ENCODE data around the gene WIF1. TPM values are rescaled to one million over a fixed set of nuclear protein-coding genes. Genes with fewer than 3 reads are reported as not detected.

The WIF1 gene
- total and polyA plus RNA-seq, 11 donors: 0.08 TPM; not detected in 10

DNA sequence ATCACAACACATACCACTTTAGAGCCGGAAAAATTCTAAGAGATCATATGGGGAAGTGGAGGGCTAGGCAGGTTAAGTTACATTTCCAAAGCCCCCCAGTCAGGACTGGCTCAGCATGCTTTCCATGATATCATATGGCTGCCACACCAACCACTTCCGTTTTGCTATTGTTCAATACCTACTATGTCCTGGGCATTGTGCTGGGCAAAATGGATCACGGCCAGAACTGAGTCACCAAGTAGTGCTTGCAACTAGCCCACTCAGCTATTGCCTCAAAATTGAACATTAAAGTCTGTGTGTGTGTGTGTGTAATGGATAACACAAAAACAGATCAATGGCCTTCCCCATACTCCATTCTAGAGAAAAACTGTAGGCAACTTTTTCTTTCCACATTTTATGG is 22.7 kb downstream of the WIF1 start:
- no peaks in the 10 kb centered on the region for H3K9me3 ChIP-seq
- H3K4me3 ChIP-seq: no peak overlapping the region
- TF ChIP-seq, protein P1, sequence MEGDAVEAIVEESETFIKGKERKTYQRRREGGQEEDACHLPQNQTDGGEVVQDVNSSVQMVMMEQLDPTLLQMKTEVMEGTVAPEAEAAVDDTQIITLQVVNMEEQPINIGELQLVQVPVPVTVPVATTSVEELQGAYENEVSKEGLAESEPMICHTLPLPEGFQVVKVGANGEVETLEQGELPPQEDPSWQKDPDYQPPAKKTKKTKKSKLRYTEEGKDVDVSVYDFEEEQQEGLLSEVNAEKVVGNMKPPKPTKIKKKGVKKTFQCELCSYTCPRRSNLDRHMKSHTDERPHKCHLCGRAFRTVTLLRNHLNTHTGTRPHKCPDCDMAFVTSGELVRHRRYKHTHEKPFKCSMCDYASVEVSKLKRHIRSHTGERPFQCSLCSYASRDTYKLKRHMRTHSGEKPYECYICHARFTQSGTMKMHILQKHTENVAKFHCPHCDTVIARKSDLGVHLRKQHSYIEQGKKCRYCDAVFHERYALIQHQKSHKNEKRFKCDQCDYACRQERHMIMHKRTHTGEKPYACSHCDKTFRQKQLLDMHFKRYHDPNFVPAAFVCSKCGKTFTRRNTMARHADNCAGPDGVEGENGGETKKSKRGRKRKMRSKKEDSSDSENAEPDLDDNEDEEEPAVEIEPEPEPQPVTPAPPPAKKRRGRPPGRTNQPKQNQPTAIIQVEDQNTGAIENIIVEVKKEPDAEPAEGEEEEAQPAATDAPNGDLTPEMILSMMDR (IDR thresholded peaks at IDR 0.05): no peak
- no peak for TF ChIP-seq POLR2A (IDR thresholded peaks at IDR 0.05)
- DNase-seq (no peak), ATAC-seq (no peak)
- H3K36me3 ChIP-seq: no peaks in the 10 kb centered on the region
- intact Hi-C loops (cut with DNase I): no loop called here
- H3K4me1 ChIP-seq: no peaks in the 10 kb centered on the region
- 84 to 91% (median 90%) methylated on average over 3 of the region's 3 CpGs for WGBS, 4 donors
- peaks cover 0 to 28% (median 0%) of the 10 kb centered on the region in 9 donors for H3K27me3 ChIP-seq
- no peak overlapping the region for H3K27ac ChIP-seq

DNA sequence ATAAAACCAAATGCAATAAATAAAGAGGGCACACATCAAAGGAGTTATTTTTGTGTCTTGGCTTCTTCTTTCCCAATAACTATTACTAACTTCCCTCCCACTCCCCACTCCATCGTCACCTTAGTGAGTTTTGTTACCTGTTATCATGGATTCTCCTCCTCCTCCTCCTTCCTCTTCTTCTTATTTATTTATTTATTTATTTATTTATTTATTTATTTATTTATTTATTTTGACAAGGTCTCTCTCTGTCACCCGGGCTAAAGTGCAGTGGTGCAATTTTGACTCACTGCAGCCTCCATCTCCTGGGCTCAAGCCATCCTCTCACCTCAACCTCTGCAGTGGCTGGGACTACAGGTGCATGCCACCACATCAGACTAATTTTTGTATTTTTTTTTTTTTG is 26.4 kb downstream of the WIF1 start:
- no peaks in the 10 kb centered on the region for H3K9me3 ChIP-seq
- H3K4me3 ChIP-seq: no peak overlapping the region
- H3K27me3 ChIP-seq: peaks cover 0 to 47% (median 4%) of the 10 kb centered on the region in 9 donors
- TF ChIP-seq, protein P1 (IDR thresholded peaks at IDR 0.05): no peak
- no peak for TF ChIP-seq POLR2A (IDR thresholded peaks at IDR 0.05)
- no peaks in the 10 kb centered on the region for H3K36me3 ChIP-seq
- no peaks in the 10 kb centered on the region for H3K4me1 ChIP-seq
- intact Hi-C loops (cut with DNase I): no loop called here
- 76 to 87% (median 81%) methylated on average over 2 of the region's 2 CpGs for WGBS, 4 donors
- DNase-seq (no peak), ATAC-seq (no peak)
- H3K27ac ChIP-seq: no peak overlapping the region

DNA sequence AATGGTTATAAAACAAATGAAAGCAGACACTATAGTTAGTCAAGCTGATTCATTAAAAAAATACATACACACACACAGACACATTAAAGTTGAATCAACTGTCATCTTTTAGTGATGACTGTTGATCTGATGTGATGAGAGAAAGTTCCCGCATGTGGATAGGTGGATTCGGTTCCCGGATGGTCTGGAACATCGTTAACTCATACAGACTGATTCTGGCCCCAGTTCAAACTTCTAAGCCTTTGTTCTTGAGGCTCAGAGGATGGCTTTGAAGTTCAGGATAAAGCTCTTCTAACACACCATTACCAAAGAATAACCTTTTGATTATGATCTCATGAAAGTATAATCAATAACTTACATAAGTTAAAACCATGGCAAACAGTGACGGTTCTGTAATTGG is 27.5 kb downstream of the WIF1 start:
- WGBS, 4 donors: 53 to 62% (median 56%) methylated on average over 5 of the region's 5 CpGs
- TF ChIP-seq, protein P1 (IDR thresholded peaks at IDR 0.05): no peak
- TF ChIP-seq POLR2A (IDR thresholded peaks at IDR 0.05): no peak
- intact Hi-C loops (cut with DNase I): no loop called here
- ATAC-seq: no peak
- Histone ChIP-seq H3K36me3 (no peaks in the 10 kb centered on the region), H3K4me1 (no peaks in the 10 kb centered on the region), H3K27ac (no peak overlapping the region), H3K9me3 (no peaks in the 10 kb centered on the region), H3K27me3 (peaks cover 0 to 44% (median under 1%) of the 10 kb centered on the region in 9 donors), H3K4me3 (no peak overlapping the region)
- no peak for DNase-seq

DNA sequence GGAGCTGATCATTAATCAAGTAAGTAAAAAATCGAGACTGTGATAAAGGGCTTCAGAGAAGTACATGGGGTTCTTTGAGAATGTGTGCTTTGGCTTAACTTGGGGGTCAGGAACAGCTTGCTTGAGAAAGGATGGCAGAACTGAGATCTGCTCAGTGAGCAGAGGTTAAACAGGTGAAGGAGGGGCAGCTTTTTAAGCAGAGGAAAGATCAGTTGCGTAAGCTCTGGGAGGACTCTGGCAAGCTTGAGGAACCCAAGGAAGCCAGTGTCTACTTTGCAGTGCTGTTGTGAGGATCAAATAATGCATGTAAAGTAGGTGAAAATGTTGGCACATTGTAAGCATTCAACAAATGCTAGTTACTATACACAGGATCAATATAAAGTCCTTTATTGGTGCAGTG is 30.6 kb downstream of the WIF1 start:
- Histone ChIP-seq H3K27me3 (peaks cover 0 to 37% (median under 1%) of the 10 kb centered on the region in 9 donors), H3K36me3 (no peaks in the 10 kb centered on the region), H3K9me3 (no peaks in the 10 kb centered on the region), H3K27ac (no peak overlapping the region), H3K4me3 (no peak overlapping the region), H3K4me1 (no peaks in the 10 kb centered on the region)
- TF ChIP-seq POLR2A (IDR thresholded peaks at IDR 0.05): no peak
- TF ChIP-seq, protein P1 (IDR thresholded peaks at IDR 0.05): no peak
- DNase-seq (no peak), ATAC-seq (no peak)
- 64 to 79% (median 76%) methylated on average over 2 of the region's 2 CpGs for WGBS, 4 donors
- intact Hi-C loops (cut with DNase I): no loop called here
